WTC11 (cell line): ENCODE data around the gene SERPINH1.

Experiments
- CTCF ChIP-seq: fragments of 200-600 bp; IDR thresholded peaks from 2 replicates; pipeline ENCODE4 v1.8.0; 2022; ENCODE audit warnings: antibody characterized with exemption
- ESRRA ChIP-seq: sonication (generic); formaldehyde crosslinking; IDR thresholded peaks from 2 replicates; pipeline ENCODE4 v1.8.1; 2022; ENCODE audit warnings: mild to moderate bottlenecking, missing genetic modification reagents, borderline replicate concordance
- GABPB1 ChIP-seq: sonication (generic); formaldehyde crosslinking; IDR thresholded peaks from 2 replicates; pipeline ENCODE4 v1.8.1; 2023; ENCODE audit warnings: mild to moderate bottlenecking, missing genetic modification reagents
- NR3C1 ChIP-seq: sonication (generic); formaldehyde crosslinking; conservative IDR thresholded peaks from 2 replicates; pipeline ENCODE4 v1.8.1; 2023; ENCODE audit warnings: low read depth, mild to moderate bottlenecking, missing genetic modification reagents
- ZBTB43 ChIP-seq: sonication (generic); formaldehyde crosslinking; IDR thresholded peaks from 2 replicates; pipeline ENCODE4 v1.8.1; 2023; ENCODE audit warnings: mild to moderate bottlenecking, missing genetic modification reagents
- ZNF317 ChIP-seq: sonication (generic); formaldehyde crosslinking; IDR thresholded peaks from 2 replicates; pipeline ENCODE4 v1.8.1; 2023; ENCODE audit warnings: low read depth, mild to moderate bottlenecking, moderate library complexity, missing genetic modification reagents, borderline replicate concordance
- ZNF671 ChIP-seq: fragments of 250-450 bp; sonication (Bioruptor Pico); IDR thresholded peaks from 2 replicates; pipeline ENCODE4 v1.8.0; 2021; ENCODE audit warnings: mild to moderate bottlenecking
- TF ChIP-seq, protein P1 (sequence below): sonication (generic); formaldehyde crosslinking; IDR thresholded peaks from 2 replicates; pipeline ENCODE4 v1.8.1; 2022; ENCODE audit warnings: mild to moderate bottlenecking, missing genetic modification reagents, moderate library complexity, borderline replicate concordance
- TF ChIP-seq, protein P2 (sequence below): fragments of 250-450 bp; sonication (Bioruptor Pico); IDR thresholded peaks from 2 replicates; pipeline ENCODE4 v2.1.2; 2022; ENCODE audit warnings: mild to moderate bottlenecking, moderate library complexity
- TF ChIP-seq, protein P3 (sequence below): sonication (generic); formaldehyde crosslinking; conservative IDR thresholded peaks from 2 replicates; pipeline ENCODE4 v1.8.1; 2022; ENCODE audit warnings: mild to moderate bottlenecking, missing genetic modification reagents

DNA sequence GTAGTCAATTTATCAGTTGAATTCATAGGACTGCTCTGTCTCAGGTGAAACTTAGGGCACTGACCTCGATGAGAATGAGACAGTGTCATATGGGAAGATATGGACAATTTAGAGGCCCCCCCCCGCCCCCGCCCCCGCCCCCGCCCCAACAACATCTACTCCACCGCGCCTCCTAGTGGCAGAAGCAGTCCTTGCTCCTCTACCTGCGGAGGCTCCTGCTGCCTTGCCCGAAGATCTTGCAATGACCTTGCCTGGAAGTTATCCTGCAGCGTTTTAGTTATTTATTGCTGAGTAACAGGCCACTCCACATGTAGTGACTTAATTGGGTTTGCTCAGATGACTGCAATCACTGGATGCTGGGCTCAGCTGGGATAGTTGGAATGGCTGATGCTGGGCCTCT lies 15.2 kb downstream of the SERPINH1 start:
- TF ChIP-seq ZBTB43 (no peak), CTCF (peak; percentile 56; the same call in 1 of the 2 replicates), ESRRA (no peak), ZNF671 (no peak), NR3C1 (CRISPR knock-in tag) (no peak), GABPB1 (CRISPR knock-in tag) (no peak), ZNF317 (CRISPR knock-in tag) (no peak)
- TF ChIP-seq, protein P1, sequence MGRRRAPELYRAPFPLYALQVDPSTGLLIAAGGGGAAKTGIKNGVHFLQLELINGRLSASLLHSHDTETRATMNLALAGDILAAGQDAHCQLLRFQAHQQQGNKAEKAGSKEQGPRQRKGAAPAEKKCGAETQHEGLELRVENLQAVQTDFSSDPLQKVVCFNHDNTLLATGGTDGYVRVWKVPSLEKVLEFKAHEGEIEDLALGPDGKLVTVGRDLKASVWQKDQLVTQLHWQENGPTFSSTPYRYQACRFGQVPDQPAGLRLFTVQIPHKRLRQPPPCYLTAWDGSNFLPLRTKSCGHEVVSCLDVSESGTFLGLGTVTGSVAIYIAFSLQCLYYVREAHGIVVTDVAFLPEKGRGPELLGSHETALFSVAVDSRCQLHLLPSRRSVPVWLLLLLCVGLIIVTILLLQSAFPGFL = no peak
- TF ChIP-seq, protein P2, sequence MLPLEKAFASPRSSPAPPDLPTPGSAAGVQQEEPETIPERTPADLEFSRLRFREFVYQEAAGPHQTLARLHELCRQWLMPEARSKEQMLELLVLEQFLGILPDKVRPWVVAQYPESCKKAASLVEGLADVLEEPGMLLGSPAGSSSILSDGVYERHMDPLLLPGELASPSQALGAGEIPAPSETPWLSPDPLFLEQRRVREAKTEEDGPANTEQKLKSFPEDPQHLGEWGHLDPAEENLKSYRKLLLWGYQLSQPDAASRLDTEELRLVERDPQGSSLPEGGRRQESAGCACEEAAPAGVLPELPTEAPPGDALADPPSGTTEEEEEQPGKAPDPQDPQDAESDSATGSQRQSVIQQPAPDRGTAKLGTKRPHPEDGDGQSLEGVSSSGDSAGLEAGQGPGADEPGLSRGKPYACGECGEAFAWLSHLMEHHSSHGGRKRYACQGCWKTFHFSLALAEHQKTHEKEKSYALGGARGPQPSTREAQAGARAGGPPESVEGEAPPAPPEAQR = no peak
- TF ChIP-seq, protein P3, sequence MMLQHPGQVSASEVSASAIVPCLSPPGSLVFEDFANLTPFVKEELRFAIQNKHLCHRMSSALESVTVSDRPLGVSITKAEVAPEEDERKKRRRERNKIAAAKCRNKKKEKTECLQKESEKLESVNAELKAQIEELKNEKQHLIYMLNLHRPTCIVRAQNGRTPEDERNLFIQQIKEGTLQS (CRISPR knock-in tag) = no peak
